Measurements from ENCODE around the gene CHST3. TPM values are rescaled to one million over a fixed set of nuclear protein-coding genes. Genes with fewer than 3 reads are reported as not detected.

CHST3 gene
- total RNA-seq, 4 donors from 2014 or later, result 24.1 to 43.0 (median 38.7) TPM

DNA sequence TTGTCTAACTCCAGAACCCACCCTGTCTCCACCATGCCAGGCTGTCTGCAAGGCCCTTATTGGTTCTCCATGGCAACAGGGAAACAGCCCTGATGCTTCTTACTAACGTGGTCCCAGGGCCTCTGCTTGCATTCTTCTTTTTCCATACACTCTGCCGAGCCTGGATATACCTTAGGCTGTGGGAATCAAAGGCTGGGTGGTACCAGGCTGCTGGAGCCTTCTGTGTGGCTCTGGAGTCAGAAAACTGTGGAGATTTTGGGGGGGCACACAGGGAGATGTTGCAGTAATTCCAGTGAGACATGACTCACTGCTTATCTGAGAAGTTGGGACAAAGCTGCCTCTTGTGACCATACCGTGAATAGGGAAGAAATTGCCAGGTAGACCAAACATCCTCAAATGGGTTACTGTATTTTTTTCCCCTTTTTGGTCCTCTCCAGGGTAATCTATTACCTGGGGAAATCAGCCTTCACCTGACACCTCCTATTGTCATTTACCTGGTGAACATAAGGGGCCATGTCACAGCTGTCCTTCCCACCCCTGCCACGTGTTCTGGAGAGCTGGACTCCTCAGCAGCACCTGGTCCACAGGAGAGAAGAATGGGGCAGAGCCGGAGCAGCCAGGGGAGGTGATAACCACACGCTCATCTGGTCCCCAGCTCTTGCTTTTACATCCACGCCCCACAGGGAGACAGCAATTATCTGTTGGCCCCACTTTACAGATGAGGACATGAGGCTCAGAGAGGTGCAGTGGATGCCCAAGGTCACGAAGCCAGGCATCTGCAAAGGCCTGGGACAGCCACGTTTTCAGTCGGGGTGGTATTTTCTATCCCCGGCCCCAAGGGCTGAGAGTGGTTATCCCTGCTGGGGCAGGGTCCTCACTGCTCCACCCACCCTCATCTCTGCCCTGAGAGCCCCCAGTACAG lies 4.6 kb downstream of the CHST3 start:
- Histone ChIP-seq H3K4me3 (no peak overlapping the region), H3K27ac (replicated peaks in 1 of 4) (peak overlapping the region; percentile 55 to 70 (median 65)), H3K27me3 (no peaks in the 10 kb centered on the region), H3K36me3 (peaks cover 0 to 10% (median 5%) of the 10 kb centered on the region in 4 donors), H3K9me3 (no peaks in the 10 kb centered on the region), H3K4me1 (peaks cover 76 to 99% (median 91%) of the 10 kb centered on the region in 4 donors)
- WGBS, result 78% methylated on average over 8 of the region's 11 CpGs
- intact Hi-C loops (cut with DNase I), result no loop called here
- no peak for DNase-seq (ENCODE audit: extremely low spot score)
- TF ChIP-seq, protein P1, sequence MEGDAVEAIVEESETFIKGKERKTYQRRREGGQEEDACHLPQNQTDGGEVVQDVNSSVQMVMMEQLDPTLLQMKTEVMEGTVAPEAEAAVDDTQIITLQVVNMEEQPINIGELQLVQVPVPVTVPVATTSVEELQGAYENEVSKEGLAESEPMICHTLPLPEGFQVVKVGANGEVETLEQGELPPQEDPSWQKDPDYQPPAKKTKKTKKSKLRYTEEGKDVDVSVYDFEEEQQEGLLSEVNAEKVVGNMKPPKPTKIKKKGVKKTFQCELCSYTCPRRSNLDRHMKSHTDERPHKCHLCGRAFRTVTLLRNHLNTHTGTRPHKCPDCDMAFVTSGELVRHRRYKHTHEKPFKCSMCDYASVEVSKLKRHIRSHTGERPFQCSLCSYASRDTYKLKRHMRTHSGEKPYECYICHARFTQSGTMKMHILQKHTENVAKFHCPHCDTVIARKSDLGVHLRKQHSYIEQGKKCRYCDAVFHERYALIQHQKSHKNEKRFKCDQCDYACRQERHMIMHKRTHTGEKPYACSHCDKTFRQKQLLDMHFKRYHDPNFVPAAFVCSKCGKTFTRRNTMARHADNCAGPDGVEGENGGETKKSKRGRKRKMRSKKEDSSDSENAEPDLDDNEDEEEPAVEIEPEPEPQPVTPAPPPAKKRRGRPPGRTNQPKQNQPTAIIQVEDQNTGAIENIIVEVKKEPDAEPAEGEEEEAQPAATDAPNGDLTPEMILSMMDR (IDR thresholded peaks at IDR 0.05), result no peak
- TF ChIP-seq POLR2A (IDR thresholded peaks at IDR 0.05; ENCODE audit: low read depth) (no peak), POLR2AphosphoS5 (IDR thresholded peaks at IDR 0.05) (peak in 1 of 2 donors; percentile 14), EP300 (IDR thresholded peaks at IDR 0.05) (no peak)

DNA sequence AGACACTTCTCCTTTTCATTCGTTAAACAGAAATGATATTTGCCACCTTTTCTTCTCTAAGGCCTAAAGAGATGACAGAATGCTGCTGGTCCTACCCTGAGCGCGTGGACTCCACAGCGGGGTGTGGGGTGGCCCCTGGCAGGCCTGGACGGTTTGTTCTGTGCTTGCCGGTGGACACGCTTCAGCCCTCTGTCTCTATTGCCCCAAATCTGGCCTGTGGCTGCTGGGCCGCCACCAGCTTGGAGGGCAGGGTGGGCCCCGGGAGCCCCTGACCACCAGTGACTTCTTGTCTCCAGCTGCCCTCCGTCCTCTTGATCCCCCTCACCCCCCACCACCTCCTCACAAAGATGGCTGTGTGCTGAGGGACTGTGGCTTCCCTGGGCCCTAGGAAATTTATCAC lies 5.7 kb downstream of the CHST3 start:
- H3K4me3 ChIP-seq, result peak overlapping the region in 1 of 4 donors; percentile 15
- H3K27ac ChIP-seq (replicated peaks in 1 of 4), result peak overlapping the region; percentile 55 to 70 (median 65)

DNA sequence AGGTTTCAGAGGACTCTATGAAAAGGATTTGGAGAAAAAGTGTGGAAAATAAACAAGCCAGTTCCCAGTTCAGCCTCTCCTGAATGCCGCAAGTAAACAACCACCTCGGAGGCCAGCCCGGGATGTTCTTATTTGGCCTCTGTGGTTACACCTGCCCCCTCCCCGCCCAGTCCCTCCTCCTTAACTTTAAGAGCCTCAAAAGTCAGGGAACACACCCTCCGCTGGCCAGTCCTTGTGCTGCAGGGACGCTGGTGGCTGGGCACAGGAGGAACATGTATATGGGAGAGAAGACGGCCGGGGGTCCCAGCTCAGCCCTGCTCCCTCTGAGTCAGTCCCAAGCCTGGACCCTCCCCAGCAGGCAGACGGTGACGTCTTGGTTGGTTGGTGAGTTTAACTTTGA lies 6.1 kb downstream of the CHST3 start:
- no peaks in the 10 kb centered on the region for H3K27me3 ChIP-seq

More for the DNA sequence above, 5.7 kb downstream of the CHST3 start:
- no peak for DNase-seq (ENCODE audit: extremely low spot score)
- Histone ChIP-seq H3K27me3 (no peaks in the 10 kb centered on the region), H3K36me3 (peaks cover 0 to 10% (median 5%) of the 10 kb centered on the region in 4 donors), H3K9me3 (no peaks in the 10 kb centered on the region), H3K4me1 (peaks cover 87 to 100% (median 98%) of the 10 kb centered on the region in 4 donors)
- intact Hi-C loops (cut with DNase I), result no loop called here
- TF ChIP-seq POLR2AphosphoS5 (IDR thresholded peaks at IDR 0.05) (no peak), POLR2A (IDR thresholded peaks at IDR 0.05; ENCODE audit: low read depth) (no peak), EP300 (IDR thresholded peaks at IDR 0.05) (no peak)
- TF ChIP-seq, protein P1 (IDR thresholded peaks at IDR 0.05), result no peak
- WGBS, result 72% methylated on average over 6 of the region's 10 CpGs

GRCh38 chr10:71970869-71971268 lies 6.7 kb downstream of the CHST3 start:
- TF ChIP-seq, protein P1 (IDR thresholded peaks at IDR 0.05), result no peak
- TF ChIP-seq POLR2A (IDR thresholded peaks at IDR 0.05; ENCODE audit: low read depth), result no peak
- no peak for TF ChIP-seq EP300 (IDR thresholded peaks at IDR 0.05)
- no peak for TF ChIP-seq POLR2AphosphoS5 (IDR thresholded peaks at IDR 0.05)
- DNase-seq (ENCODE audit: extremely low spot score), result no peak
- Histone ChIP-seq H3K27ac (replicated peaks in 1 of 4) (peak overlapping the region; percentile 55 to 70 (median 65)), H3K27me3 (no peaks in the 10 kb centered on the region), H3K4me1 (peaks cover 94 to 100% (median 99%) of the 10 kb centered on the region in 4 donors), H3K36me3 (peaks cover 0 to 10% (median 5%) of the 10 kb centered on the region in 4 donors), H3K9me3 (no peaks in the 10 kb centered on the region), H3K4me3 (peak overlapping the region in 1 of 4 donors; percentile 4)
- intact Hi-C loops (cut with DNase I), result no loop called here
- 86% methylated on average over 2 of the region's 4 CpGs for WGBS

More for the DNA sequence above, 6.1 kb downstream of the CHST3 start:
- intact Hi-C loops (cut with DNase I), result no loop called here
- WGBS, result 67% methylated on average over 10 of the region's 10 CpGs
- peak overlapping the region in 1 of 4 donors; percentile 15 for H3K4me3 ChIP-seq
- H3K27ac ChIP-seq (replicated peaks in 1 of 4), result peak overlapping the region; percentile 55 to 70 (median 65)
- H3K4me1 ChIP-seq, result peaks cover 91 to 100% (median 99%) of the 10 kb centered on the region in 4 donors
- no peak for DNase-seq (ENCODE audit: extremely low spot score)
- no peaks in the 10 kb centered on the region for H3K9me3 ChIP-seq
- TF ChIP-seq EP300 (IDR thresholded peaks at IDR 0.05), result no peak
- TF ChIP-seq, protein P1 (IDR thresholded peaks at IDR 0.05), result peak; percentile 7 to 25 (median 16)
- peaks cover 0 to 10% (median 5%) of the 10 kb centered on the region in 4 donors for H3K36me3 ChIP-seq
